ENCODE data around the gene CXCL9.
"Not testable (repeated sequence)": the region's sequence is repeated elsewhere in the genome, so short reads cannot be mapped to it uniquely, and the experiment has no call there.

The CXCL9 gene

GRCh38 chr4:75989846-75990528 is 17.3 kb downstream of the CXCL9 start:
- peak overlapping the region; percentile 76 for H3K4me3 ChIP-seq (ENCODE audit: low read depth, low read length)
- no peak for TF ChIP-seq CTCF (IDR thresholded peaks at IDR 0.05; ENCODE audit: borderline replicate concordance, insufficient read depth, low read depth, low read length)

DNA sequence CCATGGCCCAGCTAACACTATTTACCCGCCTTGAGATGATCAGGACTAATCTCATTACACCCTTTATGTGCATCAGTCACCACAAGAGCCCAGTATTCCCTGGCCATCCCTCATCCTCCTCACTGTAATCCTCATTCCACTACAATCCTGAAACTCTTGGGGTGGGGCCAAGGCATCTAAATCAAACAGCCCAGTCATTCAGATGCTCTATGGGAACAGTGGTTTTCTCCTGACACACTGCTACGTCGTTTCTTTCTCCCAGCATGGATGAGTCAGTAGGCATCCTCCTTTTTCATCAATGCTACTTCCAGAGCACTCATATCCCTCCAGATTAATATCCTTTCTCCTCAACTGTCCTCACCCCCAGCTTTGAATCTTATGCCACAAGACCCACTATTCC is 22.2 kb downstream of the CXCL9 start:
- no peak overlapping the region for H3K4me3 ChIP-seq (ENCODE audit: low read depth, low read length)
- TF ChIP-seq CTCF (IDR thresholded peaks at IDR 0.05; ENCODE audit: borderline replicate concordance, insufficient read depth, low read depth, low read length): no peak

DNA sequence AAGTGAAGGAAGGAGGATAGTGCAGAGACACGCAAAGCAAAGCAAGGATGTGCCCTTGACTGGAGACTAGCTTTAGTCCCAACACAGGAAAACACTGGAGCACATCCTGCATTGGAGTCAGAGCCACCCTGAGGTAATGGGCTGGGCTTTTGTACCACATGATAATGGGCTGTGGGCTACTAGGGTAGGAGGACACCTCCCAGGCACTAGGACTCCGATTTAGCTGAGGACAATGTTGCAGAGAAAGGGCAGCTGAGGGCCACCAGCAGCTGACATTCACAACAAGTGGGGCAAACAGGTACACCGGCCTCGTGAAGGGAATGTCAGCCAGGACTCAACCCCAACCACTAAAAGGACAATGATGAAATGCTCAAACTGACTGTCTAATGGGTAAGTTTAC is 26.7 kb downstream of the CXCL9 start:
- no peak for TF ChIP-seq CTCF (IDR thresholded peaks at IDR 0.05; ENCODE audit: borderline replicate concordance, insufficient read depth, low read depth, low read length)
- no peak overlapping the region for H3K4me3 ChIP-seq (ENCODE audit: low read depth, low read length)

DNA sequence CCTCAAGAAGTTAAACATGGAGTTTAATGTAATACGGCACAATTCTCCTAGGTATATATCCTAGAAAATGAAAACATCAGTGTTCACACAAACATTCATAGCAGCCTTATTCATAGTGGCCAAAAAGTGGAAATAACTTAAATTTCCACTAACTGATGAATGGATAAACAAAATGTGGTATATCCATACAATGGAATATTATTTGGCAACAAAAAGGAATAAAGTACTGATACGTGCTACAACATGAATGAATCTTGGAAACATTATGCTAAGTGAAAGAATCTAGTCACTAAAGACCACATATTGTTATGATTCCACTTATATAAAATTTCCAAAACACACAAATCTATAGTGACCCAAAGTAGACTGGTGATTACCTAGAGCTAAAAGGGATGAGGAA is 31.1 kb downstream of the CXCL9 start:
- no peak overlapping the region for H3K4me3 ChIP-seq (ENCODE audit: low read depth, low read length)
- no peak for TF ChIP-seq CTCF (IDR thresholded peaks at IDR 0.05; ENCODE audit: borderline replicate concordance, insufficient read depth, low read depth, low read length)

GRCh38 chr4:75973766-75974165 is 33.5 kb downstream of the CXCL9 start:
- H3K4me3 ChIP-seq (ENCODE audit: low read depth, low read length): no peak overlapping the region
- no peak for TF ChIP-seq CTCF (IDR thresholded peaks at IDR 0.05; ENCODE audit: borderline replicate concordance, insufficient read depth, low read depth, low read length)

- TF ChIP-seq CTCF (IDR thresholded peaks at IDR 0.05; ENCODE audit: borderline replicate concordance, insufficient read depth, low read depth, low read length): no peak
- no peak overlapping the region for H3K4me3 ChIP-seq (ENCODE audit: low read depth, low read length)
Observed at GRCh38 chr4:75968084-75968483, 39.2 kb downstream of the CXCL9 start.

GRCh38 chr4:75963558-75963957 is 43.8 kb downstream of the CXCL9 start:
- H3K4me3 ChIP-seq (ENCODE audit: low read depth, low read length): no peak overlapping the region
- TF ChIP-seq CTCF (IDR thresholded peaks at IDR 0.05; ENCODE audit: borderline replicate concordance, insufficient read depth, low read depth, low read length): no peak

- H3K4me3 ChIP-seq (ENCODE audit: low read depth, low read length): not testable (repeated sequence)
Observed at GRCh38 chr4:75962072-75962471, 45.2 kb downstream of the CXCL9 start.

GRCh38 chr4:75958546-75958945 is 48.8 kb downstream of the CXCL9 start:
- H3K4me3 ChIP-seq (ENCODE audit: low read depth, low read length): not testable (repeated sequence)

DNA sequence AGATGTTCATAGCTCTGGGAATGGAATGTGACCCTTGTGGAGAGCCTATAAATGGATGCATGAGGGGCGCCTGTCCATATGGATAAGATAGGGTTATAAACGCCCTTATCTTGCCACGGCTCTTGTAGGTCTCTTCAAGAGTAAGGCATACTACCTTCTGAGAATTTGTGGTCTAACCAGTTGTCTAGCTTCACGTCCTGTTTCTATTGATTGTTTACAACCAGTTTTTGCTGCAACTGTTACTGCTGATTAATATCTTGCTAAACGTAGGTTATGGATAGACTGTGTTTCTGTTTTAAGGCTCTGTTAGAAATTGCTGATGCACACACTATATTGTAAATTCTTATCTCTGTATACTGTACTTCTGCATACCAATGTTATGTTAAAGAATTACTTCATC is 52.5 kb downstream of the CXCL9 start:
- H3K4me3 ChIP-seq (ENCODE audit: low read depth, low read length): not testable (repeated sequence)

Measured in GM12875 (cell line).